H1 (cell line): ENCODE measurements around the gene PTPN21. TPM values are rescaled to one million over a fixed set of nuclear protein-coding genes. Genes with fewer than 3 reads are reported as not detected.
A peak's percentile ranks its signal among the peaks of the same experiment; 100 is the strongest.

Experiments
- CBX5 ChIP-seq: fragments of 300-800, 300-1000 bp; sonication (generic); IDR thresholded peaks from 2 replicates; pipeline ENCODE4 v1.7.1; 2016; ENCODE audit warnings: antibody characterized with exemption, low read length, low read depth
- CHD2 ChIP-seq: IDR thresholded peaks from 2 replicates; pipeline ENCODE4 v1.6.1; 2012; ENCODE audit warnings: low read length, improper control_type of control experiment
- CTBP2 ChIP-seq: IDR thresholded peaks from 2 replicates; pipeline ENCODE4 v1.7.0; 2011; ENCODE audit warnings: borderline replicate concordance, mild to moderate bottlenecking, moderate library complexity, mixed read lengths, low read length; ENCODE audit not compliant: insufficient read depth, insufficient read length
- EGR1 ChIP-seq: IDR thresholded peaks from 2 replicates; pipeline ENCODE4 v1.6.1; 2011; ENCODE audit warnings: low read depth, low read length, borderline replicate concordance
- HDAC6 ChIP-seq: IDR thresholded peaks from one replicate; pipeline ENCODE4 v1.7.1; 2012; ENCODE audit warnings: low read depth, mild to moderate bottlenecking, inconsistent platforms, low read length, moderate library complexity
- MAFK ChIP-seq: IDR thresholded peaks from 2 replicates; pipeline ENCODE4 v1.6.1; 2012; ENCODE audit warnings: low read depth, mild to moderate bottlenecking, improper control_type of control experiment, low read length
- PHF8 ChIP-seq: fragments of 200-600 bp; sonication (generic); conservative IDR thresholded peaks from 2 replicates; pipeline ENCODE4 v1.7.1; 2012; ENCODE audit warnings: low read depth, mild to moderate bottlenecking, inconsistent platforms, low read length, moderate library complexity
- RBBP5 ChIP-seq: IDR thresholded peaks from 2 replicates; pipeline ENCODE4 v1.7.1; 2012; ENCODE audit warnings: low read depth, mild to moderate bottlenecking, inconsistent platforms, low read length, moderate library complexity, borderline replicate concordance
- SRF ChIP-seq: IDR thresholded peaks from 2 replicates; pipeline ENCODE4 v1.6.1; 2011; ENCODE audit warnings: mild to moderate bottlenecking, low read depth, low read length, moderate library complexity
- polyA plus RNA-seq, 7 experiments: library from polyadenylated mRNA; depleted of rRNA in 3 of 7; stranded (reverse) in 5 of 7; unstranded in 2 of 7; fragments of >200 nt in 5 of 7; fragments of 200-250 nt in 2 of 7; gene quantifications; 1 replicate in 5 of 7; 2 replicates in 1 of 7; 4 replicates in 1 of 7; pipeline versions ENCODE4 v1.2.1 to v1.2.3, GENCODE V29; 2011 to 2013; ENCODE audit warnings: missing spikeins in 2 of 7, mixed read lengths in 2 of 7
- total RNA-seq: library from RNA; stranded (reverse); fragmentation: NEBNext Ultra II Directional; extraction: Animal tissue kit (Norgen Biotek cat#: 25700); gene quantifications from 2 replicates; pipeline ENCODE4 v1.2.1, GENCODE V29; 2021
- TF ChIP-seq, protein P1 (sequence below): fragments of 300-600 bp; sonication (generic); IDR thresholded peaks from 2 replicates; pipeline ENCODE4 v1.7.1; 2012; ENCODE audit warnings: low read length, moderate library complexity, mild to moderate bottlenecking, inconsistent platforms; ENCODE audit not compliant: insufficient replicate concordance

Gene PTPN21
- total and polyA plus RNA-seq, 2 of the 8 experiments (the other 6 are each of a cell fraction or from before 2014, with no cell fraction given), result 6.5 to 16.1 TPM

DNA sequence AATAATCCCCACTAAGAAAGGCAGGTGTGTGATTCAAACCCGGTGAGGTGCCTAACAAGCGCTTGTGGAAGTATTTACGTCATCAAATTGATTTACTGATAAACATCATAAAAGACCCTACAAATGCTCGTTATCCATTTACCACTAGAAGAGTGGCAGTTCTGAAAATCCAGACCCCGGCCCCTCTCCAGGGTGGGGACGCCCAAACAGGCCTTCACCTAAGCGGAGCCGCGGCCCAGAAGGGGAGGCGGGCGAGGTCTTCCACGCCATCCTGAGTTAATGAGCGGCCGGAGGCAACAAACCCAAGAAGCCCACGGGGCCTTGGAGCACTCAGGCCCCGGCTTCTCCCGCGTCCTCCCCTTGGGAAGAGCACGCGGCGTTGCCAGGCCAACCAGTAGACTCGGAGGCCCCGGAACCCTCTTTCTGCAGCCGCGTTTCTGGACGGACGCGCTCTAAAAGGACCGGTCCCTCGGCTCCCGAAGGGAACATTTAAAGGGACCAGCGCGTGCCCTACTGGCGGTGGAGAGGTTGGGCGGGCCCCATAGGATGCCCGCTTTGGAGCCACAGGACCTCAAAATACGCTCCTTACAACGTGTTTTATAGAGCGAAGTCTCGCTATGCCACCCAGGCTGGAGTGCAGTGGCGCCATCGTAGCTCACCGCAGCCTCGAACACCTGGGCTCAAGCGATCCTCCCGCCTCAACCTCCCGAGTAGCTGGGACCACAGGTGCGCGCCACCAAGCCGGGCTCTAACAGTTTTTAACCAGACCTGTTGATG lies 3.5 kb downstream of the PTPN21 start (continued):
- TF ChIP-seq, protein P1, sequence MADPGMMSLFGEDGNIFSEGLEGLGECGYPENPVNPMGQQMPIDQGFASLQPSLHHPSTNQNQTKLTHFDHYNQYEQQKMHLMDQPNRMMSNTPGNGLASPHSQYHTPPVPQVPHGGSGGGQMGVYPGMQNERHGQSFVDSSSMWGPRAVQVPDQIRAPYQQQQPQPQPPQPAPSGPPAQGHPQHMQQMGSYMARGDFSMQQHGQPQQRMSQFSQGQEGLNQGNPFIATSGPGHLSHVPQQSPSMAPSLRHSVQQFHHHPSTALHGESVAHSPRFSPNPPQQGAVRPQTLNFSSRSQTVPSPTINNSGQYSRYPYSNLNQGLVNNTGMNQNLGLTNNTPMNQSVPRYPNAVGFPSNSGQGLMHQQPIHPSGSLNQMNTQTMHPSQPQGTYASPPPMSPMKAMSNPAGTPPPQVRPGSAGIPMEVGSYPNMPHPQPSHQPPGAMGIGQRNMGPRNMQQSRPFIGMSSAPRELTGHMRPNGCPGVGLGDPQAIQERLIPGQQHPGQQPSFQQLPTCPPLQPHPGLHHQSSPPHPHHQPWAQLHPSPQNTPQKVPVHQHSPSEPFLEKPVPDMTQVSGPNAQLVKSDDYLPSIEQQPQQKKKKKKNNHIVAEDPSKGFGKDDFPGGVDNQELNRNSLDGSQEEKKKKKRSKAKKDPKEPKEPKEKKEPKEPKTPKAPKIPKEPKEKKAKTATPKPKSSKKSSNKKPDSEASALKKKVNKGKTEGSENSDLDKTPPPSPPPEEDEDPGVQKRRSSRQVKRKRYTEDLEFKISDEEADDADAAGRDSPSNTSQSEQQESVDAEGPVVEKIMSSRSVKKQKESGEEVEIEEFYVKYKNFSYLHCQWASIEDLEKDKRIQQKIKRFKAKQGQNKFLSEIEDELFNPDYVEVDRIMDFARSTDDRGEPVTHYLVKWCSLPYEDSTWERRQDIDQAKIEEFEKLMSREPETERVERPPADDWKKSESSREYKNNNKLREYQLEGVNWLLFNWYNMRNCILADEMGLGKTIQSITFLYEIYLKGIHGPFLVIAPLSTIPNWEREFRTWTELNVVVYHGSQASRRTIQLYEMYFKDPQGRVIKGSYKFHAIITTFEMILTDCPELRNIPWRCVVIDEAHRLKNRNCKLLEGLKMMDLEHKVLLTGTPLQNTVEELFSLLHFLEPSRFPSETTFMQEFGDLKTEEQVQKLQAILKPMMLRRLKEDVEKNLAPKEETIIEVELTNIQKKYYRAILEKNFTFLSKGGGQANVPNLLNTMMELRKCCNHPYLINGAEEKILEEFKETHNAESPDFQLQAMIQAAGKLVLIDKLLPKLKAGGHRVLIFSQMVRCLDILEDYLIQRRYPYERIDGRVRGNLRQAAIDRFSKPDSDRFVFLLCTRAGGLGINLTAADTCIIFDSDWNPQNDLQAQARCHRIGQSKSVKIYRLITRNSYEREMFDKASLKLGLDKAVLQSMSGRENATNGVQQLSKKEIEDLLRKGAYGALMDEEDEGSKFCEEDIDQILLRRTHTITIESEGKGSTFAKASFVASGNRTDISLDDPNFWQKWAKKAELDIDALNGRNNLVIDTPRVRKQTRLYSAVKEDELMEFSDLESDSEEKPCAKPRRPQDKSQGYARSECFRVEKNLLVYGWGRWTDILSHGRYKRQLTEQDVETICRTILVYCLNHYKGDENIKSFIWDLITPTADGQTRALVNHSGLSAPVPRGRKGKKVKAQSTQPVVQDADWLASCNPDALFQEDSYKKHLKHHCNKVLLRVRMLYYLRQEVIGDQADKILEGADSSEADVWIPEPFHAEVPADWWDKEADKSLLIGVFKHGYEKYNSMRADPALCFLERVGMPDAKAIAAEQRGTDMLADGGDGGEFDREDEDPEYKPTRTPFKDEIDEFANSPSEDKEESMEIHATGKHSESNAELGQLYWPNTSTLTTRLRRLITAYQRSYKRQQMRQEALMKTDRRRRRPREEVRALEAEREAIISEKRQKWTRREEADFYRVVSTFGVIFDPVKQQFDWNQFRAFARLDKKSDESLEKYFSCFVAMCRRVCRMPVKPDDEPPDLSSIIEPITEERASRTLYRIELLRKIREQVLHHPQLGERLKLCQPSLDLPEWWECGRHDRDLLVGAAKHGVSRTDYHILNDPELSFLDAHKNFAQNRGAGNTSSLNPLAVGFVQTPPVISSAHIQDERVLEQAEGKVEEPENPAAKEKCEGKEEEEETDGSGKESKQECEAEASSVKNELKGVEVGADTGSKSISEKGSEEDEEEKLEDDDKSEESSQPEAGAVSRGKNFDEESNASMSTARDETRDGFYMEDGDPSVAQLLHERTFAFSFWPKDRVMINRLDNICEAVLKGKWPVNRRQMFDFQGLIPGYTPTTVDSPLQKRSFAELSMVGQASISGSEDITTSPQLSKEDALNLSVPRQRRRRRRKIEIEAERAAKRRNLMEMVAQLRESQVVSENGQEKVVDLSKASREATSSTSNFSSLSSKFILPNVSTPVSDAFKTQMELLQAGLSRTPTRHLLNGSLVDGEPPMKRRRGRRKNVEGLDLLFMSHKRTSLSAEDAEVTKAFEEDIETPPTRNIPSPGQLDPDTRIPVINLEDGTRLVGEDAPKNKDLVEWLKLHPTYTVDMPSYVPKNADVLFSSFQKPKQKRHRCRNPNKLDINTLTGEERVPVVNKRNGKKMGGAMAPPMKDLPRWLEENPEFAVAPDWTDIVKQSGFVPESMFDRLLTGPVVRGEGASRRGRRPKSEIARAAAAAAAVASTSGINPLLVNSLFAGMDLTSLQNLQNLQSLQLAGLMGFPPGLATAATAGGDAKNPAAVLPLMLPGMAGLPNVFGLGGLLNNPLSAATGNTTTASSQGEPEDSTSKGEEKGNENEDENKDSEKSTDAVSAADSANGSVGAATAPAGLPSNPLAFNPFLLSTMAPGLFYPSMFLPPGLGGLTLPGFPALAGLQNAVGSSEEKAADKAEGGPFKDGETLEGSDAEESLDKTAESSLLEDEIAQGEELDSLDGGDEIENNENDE, result no peak
- TF ChIP-seq SRF (peak; percentile 60), RBBP5 (peak; percentile 76; the same call in 1 of the 2 replicates), CTBP2 (no peak), MAFK (no peak), PHF8 (peak; percentile 79), HDAC6 (no peak), CHD2 (peak; percentile 71), EGR1 (peak; percentile 14; the same call in 1 of the 2 replicates), CBX5 (no peak)
